H1 (cell line): Measurements from ENCODE around the gene CA7. TPM values are rescaled to one million over a fixed set of nuclear protein-coding genes. Genes with fewer than 3 reads are reported as not detected.
A peak's percentile ranks its signal among the peaks of the same experiment; 100 is the strongest.

Experiments
- CTCF ChIA-PET: fragments of 300-600 bp; sonication (Branson Sonifier 250); formaldehyde crosslinking; loops from one replicate; lab custom pipeline; 2021; ENCODE audit not compliant: partially characterized antibody; lab: Charles Lee
- POLR2A ChIA-PET: fragments of 300-600 bp; sonication (Branson Sonifier 250); formaldehyde crosslinking; loops from one replicate; lab custom pipeline; 2021; ENCODE audit warnings: inconsistent platforms; ENCODE audit not compliant: partially characterized antibody; lab: Charles Lee
- DNase-seq, 2 experiments: peaks; one replicate each; pipeline versions ENCODE4 v3.0.0 to v3.0.0-alpha.2; 2010 to 2022; ENCODE audit warnings: low spot score in 2 of 2, low read depth in 1 of 2, mixed read lengths in 1 of 2
- FAIRE-seq: peaks from 2 replicates; lab custom pipeline; 2011; peaks lifted over from hg19 to GRCh38; lab: Jason Lieb, UNC
- H2AFZ ChIP-seq: 2 replicates; pipeline ENCODE4 v1.8.1; 2012; ENCODE audit warnings: low read length, inconsistent platforms
- H2AK5ac ChIP-seq: 2 replicates; pipeline ENCODE4 v1.6.1; 2013; ENCODE audit warnings: low read depth, low read length
- H2BK120ac ChIP-seq: replicated peaks from 2 replicates; pipeline ENCODE3; 2013; ENCODE audit warnings: low read depth, low read length, inconsistent platforms
- H2BK12ac ChIP-seq: 2 replicates; pipeline ENCODE4 v1.6.1; 2013; ENCODE audit warnings: low read depth, low read length
- H2BK15ac ChIP-seq: 2 replicates; pipeline ENCODE4 v1.6.1; 2013; ENCODE audit warnings: low read length
- H2BK20ac ChIP-seq: 2 replicates; pipeline ENCODE4 v1.6.1; 2013; ENCODE audit warnings: low read length
- H2BK5ac ChIP-seq: 2 replicates; pipeline ENCODE4 v1.6.1; 2013; ENCODE audit warnings: low read depth, low read length
- H3K14ac ChIP-seq: 2 replicates; pipeline ENCODE4 v1.6.1; 2013; ENCODE audit warnings: inconsistent platforms; ENCODE audit not compliant: insufficient read length
- H3K18ac ChIP-seq: 2 replicates; pipeline ENCODE4 v1.6.1; 2013; ENCODE audit warnings: low read length; ENCODE audit errors: extremely low read depth
- H3K23ac ChIP-seq: 2 replicates; pipeline ENCODE4 v1.6.1; 2013; ENCODE audit warnings: inconsistent platforms; ENCODE audit not compliant: insufficient read length
- H3K23me2 ChIP-seq: 2 replicates; pipeline ENCODE4 v1.6.1; 2013; ENCODE audit warnings: low read depth, low read length
- H3K27ac ChIP-seq: 2 replicates; pipeline ENCODE4 v1.6.1; 2011; ENCODE audit warnings: low read depth, low read length, inconsistent platforms
- H3K27me3 ChIP-seq, 4 experiments: replicated peaks in 1 of 4; 1 replicate in 1 of 4; 2 replicates in 3 of 4; pipeline versions ENCODE4 v1.6.1 to v1.8.1; 2011 to 2013; ENCODE audit warnings: low read length in 3 of 4, mild to moderate bottlenecking in 3 of 4, inconsistent platforms in 2 of 4, mixed read lengths in 2 of 4, moderate library complexity in 1 of 4; ENCODE audit not compliant: control insufficient read depth in 3 of 4, insufficient read depth in 3 of 4; ENCODE audit errors: extremely low read depth in 1 of 4
- H3K36me3 ChIP-seq, 4 experiments: 2 replicates each; pipeline versions ENCODE4 v1.6.1 to v1.8.1; 2011 to 2013; ENCODE audit warnings: mild to moderate bottlenecking in 4 of 4, low read length in 3 of 4, moderate library complexity in 2 of 4, control low read depth in 1 of 4, inconsistent platforms in 1 of 4; ENCODE audit not compliant: insufficient read depth in 4 of 4, control insufficient read depth in 2 of 4
- H3K4ac ChIP-seq: replicated peaks from 2 replicates; pipeline ENCODE3; 2013; ENCODE audit warnings: low read length, low read depth, mixed read lengths, inconsistent platforms; ENCODE audit not compliant: insufficient read length
- H3K4me1 ChIP-seq, 4 experiments: replicated peaks in 1 of 4; 1 replicate in 1 of 4; 2 replicates in 3 of 4; pipeline versions ENCODE4 v1.6.1 to v1.8.1; 2011 to 2013; ENCODE audit warnings: low read length in 3 of 4, inconsistent platforms in 2 of 4, mixed read lengths in 1 of 4; ENCODE audit not compliant: insufficient read depth in 4 of 4, control insufficient read depth in 3 of 4
- H3K4me2 ChIP-seq, 2 experiments: 2 replicates each; pipeline versions ENCODE4 v1.6.1 to v1.8.1; 2011 to 2013; ENCODE audit warnings: low read depth in 2 of 2, low read length in 2 of 2, control low read depth in 1 of 2, inconsistent platforms in 1 of 2, mild to moderate bottlenecking in 1 of 2; ENCODE audit not compliant: insufficient read depth in 1 of 2
- H3K4me3 ChIP-seq, 4 experiments: fragments of 200-600, 300-600 bp in 1 of 4; sonication (generic), shearing (Covaris generic), sonication (Bioruptor Twin) in 1 of 4; 2 replicates each; pipeline versions ENCODE4 v1.5.1 to v1.8.1; 2011 to 2016; ENCODE audit warnings: low read length in 4 of 4, low read depth in 3 of 4, control low read depth in 2 of 4, inconsistent platforms in 2 of 4, mild to moderate bottlenecking in 2 of 4, mixed read lengths in 1 of 4, moderate library complexity in 1 of 4; ENCODE audit not compliant: insufficient read depth in 2 of 4; ENCODE audit errors: extremely low read depth in 1 of 4
- H3K56ac ChIP-seq: replicated peaks from 2 replicates; pipeline ENCODE3; 2013; ENCODE audit warnings: low read depth, mild to moderate bottlenecking, mixed read lengths, low read length, inconsistent platforms; ENCODE audit not compliant: insufficient read length
- H3K79me1 ChIP-seq: 2 replicates; pipeline ENCODE4 v1.6.1; 2013; ENCODE audit warnings: low read depth, low read length, control low read depth
- H3K79me2 ChIP-seq, 2 experiments: 2 replicates each; pipeline versions ENCODE4 v1.6.1 to v1.8.1; 2012 to 2013; ENCODE audit warnings: low read length in 2 of 2, mild to moderate bottlenecking in 2 of 2, inconsistent platforms in 1 of 2; ENCODE audit not compliant: insufficient read depth in 2 of 2, control insufficient read depth in 1 of 2
- H3K9ac ChIP-seq, 4 experiments: replicated peaks in 1 of 4; 1 replicate in 1 of 4; 2 replicates in 3 of 4; pipeline versions ENCODE4 v1.6.1 to v1.8.1; 2011 to 2013; ENCODE audit warnings: low read depth in 3 of 4, low read length in 3 of 4, control low read depth in 2 of 4, mild to moderate bottlenecking in 2 of 4, moderate library complexity in 2 of 4, inconsistent platforms in 1 of 4; ENCODE audit errors: extremely low read depth in 1 of 4
- H3K9me3 ChIP-seq, 2 experiments: 2 replicates each; pipeline versions ENCODE4 v1.6.1 to v1.8.1; 2012 to 2013; ENCODE audit warnings: mild to moderate bottlenecking in 2 of 2, moderate library complexity in 2 of 2, control low read depth in 1 of 2, inconsistent platforms in 1 of 2, low read depth in 1 of 2, low read length in 1 of 2, mixed read lengths in 1 of 2; ENCODE audit not compliant: insufficient read depth in 2 of 2
- H4K20me1 ChIP-seq, 2 experiments: replicated peaks in 1 of 2; 2 replicates each; pipeline versions ENCODE3 to v1.8.1; 2011 to 2013; ENCODE audit warnings: inconsistent platforms in 2 of 2, low read length in 2 of 2, mild to moderate bottlenecking in 1 of 2; ENCODE audit not compliant: insufficient read depth in 2 of 2, control insufficient read depth in 1 of 2
- H4K5ac ChIP-seq: 2 replicates; pipeline ENCODE4 v1.6.1; 2013; ENCODE audit warnings: low read length, low read depth, mixed read lengths, inconsistent platforms; ENCODE audit not compliant: insufficient read length
- H4K8ac ChIP-seq: 2 replicates; pipeline ENCODE4 v1.8.0; 2013; ENCODE audit warnings: mild to moderate bottlenecking, moderate library complexity, low read length, inconsistent platforms; ENCODE audit not compliant: insufficient read depth; ENCODE audit errors: extremely low read depth
- H4K91ac ChIP-seq: replicated peaks from 2 replicates; pipeline ENCODE3; 2013; ENCODE audit warnings: low read length, mixed read lengths, inconsistent platforms; ENCODE audit not compliant: insufficient read length
- ASH2L ChIP-seq: fragments of 200-600, 300-600 bp; sonication (generic); IDR thresholded peaks from one replicate; pipeline ENCODE4 v1.7.1; 2017; ENCODE audit warnings: low read length
- SP4 ChIP-seq: IDR thresholded peaks from 2 replicates; pipeline ENCODE4 v1.6.1; 2012; ENCODE audit warnings: low read length, inconsistent platforms
- WGBS, 2 experiments: shearing (Covaris generic) in 1 of 2; methylation state at CpG; one replicate each; pipeline versions ENCODE4 v1.1.6 to v1.1.7; 2013 to 2015; ENCODE audit warnings: low lambda C conversion rate in 2 of 2, mixed read lengths in 2 of 2, inconsistent platforms in 1 of 2, low coverage in 1 of 2, missing lambda C conversion rate in 1 of 2; ENCODE audit not compliant: insufficient replicate concordance in 2 of 2, insufficient coverage in 1 of 2, insufficient read length in 1 of 2; ENCODE audit errors: extremely low coverage in 1 of 2, missing lambda C conversion rate in 1 of 2; 5-methylcytosine and 5-hydroxymethylcytosine counted together
- polyA plus RNA-seq, 7 experiments: library from polyadenylated mRNA; depleted of rRNA in 3 of 7; stranded (reverse) in 5 of 7; unstranded in 2 of 7; fragments of >200 nt in 5 of 7; fragments of 200-250 nt in 2 of 7; gene quantifications; 1 replicate in 5 of 7; 2 replicates in 1 of 7; 4 replicates in 1 of 7; pipeline versions ENCODE4 v1.2.1 to v1.2.3, GENCODE V29; 2011 to 2013; ENCODE audit warnings: missing spikeins in 2 of 7, mixed read lengths in 2 of 7
- total RNA-seq: library from RNA; stranded (reverse); fragmentation: NEBNext Ultra II Directional; extraction: Animal tissue kit (Norgen Biotek cat#: 25700); gene quantifications from 2 replicates; pipeline ENCODE4 v1.2.1, GENCODE V29; 2021

The CA7 gene
- total and polyA plus RNA-seq, 2 of the 8 experiments (the other 6 are each of a cell fraction or from before 2014, with no cell fraction given), result 1.7 to 2.7 TPM

- no peaks in the 10 kb centered on the region for H3K36me3 ChIP-seq
- H3K9me3 ChIP-seq, result no peaks in the 10 kb centered on the region
- H3K23ac ChIP-seq, result no peak overlapping the region
- no peaks in the 10 kb centered on the region for H3K23me2 ChIP-seq
- no peaks in the 10 kb centered on the region for H4K20me1 ChIP-seq
- H2BK5ac ChIP-seq, result no peak overlapping the region
- H2BK12ac ChIP-seq, result no peak overlapping the region
- H2BK15ac ChIP-seq, result 0 out of 2 replicates have a peak overlapping the region, but pooled peaks have one; percentile 72
- H2BK120ac ChIP-seq, result no peak overlapping the region
- H3K4me3 ChIP-seq, result no peak overlapping the region
- H2BK20ac ChIP-seq, result no peak overlapping the region
- no peak overlapping the region for H3K27ac ChIP-seq
- H4K91ac ChIP-seq, result no peak overlapping the region
- H3K4ac ChIP-seq, result no peak overlapping the region
- H3K18ac ChIP-seq, result no peak overlapping the region
- no peaks in the 10 kb centered on the region for H3K79me2 ChIP-seq
- ChIA-PET CTCF (interaction anchor here (0.7 to 2.1 kb wide), 10 partner anchors 9 to 144 kb away, joined by 3 to 10 read pairs (median 5); partner anchors contain the start of gene PDP2), POLR2A (interaction anchor here (0.6 to 1.6 kb wide), 4 partner anchors 10 to 123 kb away, joined by 3 to 7 read pairs (median 3); partner anchors contain the start of gene DYNC1LI2)
- H3K14ac ChIP-seq, result no peak overlapping the region
- H2AK5ac ChIP-seq, result no peak overlapping the region
- no peaks in the 10 kb centered on the region for H3K79me1 ChIP-seq
- no peak overlapping the region for H3K56ac ChIP-seq
- no peak overlapping the region; a peak in 1 of 4 replicates for H3K4me2 ChIP-seq
- H4K8ac ChIP-seq, result no peak overlapping the region
- H3K9ac ChIP-seq, result no peak overlapping the region
- no peak for FAIRE-seq
- no peak overlapping the region for H2AFZ ChIP-seq
- H3K4me1 ChIP-seq, result peaks cover 0 to 6% (median 2%) of the 10 kb centered on the region in 4 experiments; a peak in 4 of 7 replicates
- no peak overlapping the region for H4K5ac ChIP-seq
- DNase-seq, result no peak
- 82% methylated on average over 3 of the region's 3 CpGs; no CpG with 5 or more reads in 1 of the 2 experiments for WGBS, 2 experiments
- H3K27me3 ChIP-seq, result no peaks in the 10 kb centered on the region; a peak in 1 of 7 replicates
- TF ChIP-seq SP4 (no peak), ASH2L (no peak)
Observed at GRCh38 chr16:66871840-66872239, 27.6 kb downstream of the CA7 start.
